Activated CD4-positive, alpha-beta T cell treated with anti-CD3 and anti-CD28 coated beads, Interleukin-2, amount 10 ng/mL, durations not matched to agents 24 days and 14 days (primary cell): ENCODE data around the gene CELSR2. TPM values are rescaled to one million over a fixed set of nuclear protein-coding genes. Genes with fewer than 3 reads are reported as not detected.

Source experiments
- DNase-seq: peaks from one replicate; pipeline ENCODE4 v3.0.0; 2022
- H3K27ac Mint-ChIP-seq: one replicate; pipeline ENCODE4 v1.8.0; 2022; ENCODE audit warnings: mild to moderate bottlenecking, mixed read lengths
- H3K27me3 Mint-ChIP-seq: one replicate; pipeline ENCODE4 v1.8.0; 2022; ENCODE audit warnings: mixed read lengths
- H3K36me3 Mint-ChIP-seq: one replicate; pipeline ENCODE4 v1.8.0; 2022; ENCODE audit warnings: low read depth, mild to moderate bottlenecking, mixed read lengths
- H3K4me1 Mint-ChIP-seq: one replicate; pipeline ENCODE4 v1.8.0; 2021; ENCODE audit warnings: mixed read lengths
- H3K4me3 Mint-ChIP-seq: one replicate; pipeline ENCODE4 v1.8.0; 2022; ENCODE audit warnings: mild to moderate bottlenecking, moderate library complexity, mixed read lengths
- H3K9me3 Mint-ChIP-seq: one replicate; pipeline ENCODE4 v1.8.0; 2021; ENCODE audit warnings: mixed read lengths
- intact Hi-C: fragments of 100-400 bp; cut with micrococcal nuclease; formaldehyde crosslinking; loops from one replicate; pipeline ENCODE4 v1.15.1; 2023
- total RNA-seq: library from RNA; stranded (reverse); gene quantifications from 2 replicates; pipeline ENCODE4 v1.2.3, GENCODE V29; 2022

Gene CELSR2
- total RNA-seq, 1 donor from 2014 or later = 4.1 TPM

DNA sequence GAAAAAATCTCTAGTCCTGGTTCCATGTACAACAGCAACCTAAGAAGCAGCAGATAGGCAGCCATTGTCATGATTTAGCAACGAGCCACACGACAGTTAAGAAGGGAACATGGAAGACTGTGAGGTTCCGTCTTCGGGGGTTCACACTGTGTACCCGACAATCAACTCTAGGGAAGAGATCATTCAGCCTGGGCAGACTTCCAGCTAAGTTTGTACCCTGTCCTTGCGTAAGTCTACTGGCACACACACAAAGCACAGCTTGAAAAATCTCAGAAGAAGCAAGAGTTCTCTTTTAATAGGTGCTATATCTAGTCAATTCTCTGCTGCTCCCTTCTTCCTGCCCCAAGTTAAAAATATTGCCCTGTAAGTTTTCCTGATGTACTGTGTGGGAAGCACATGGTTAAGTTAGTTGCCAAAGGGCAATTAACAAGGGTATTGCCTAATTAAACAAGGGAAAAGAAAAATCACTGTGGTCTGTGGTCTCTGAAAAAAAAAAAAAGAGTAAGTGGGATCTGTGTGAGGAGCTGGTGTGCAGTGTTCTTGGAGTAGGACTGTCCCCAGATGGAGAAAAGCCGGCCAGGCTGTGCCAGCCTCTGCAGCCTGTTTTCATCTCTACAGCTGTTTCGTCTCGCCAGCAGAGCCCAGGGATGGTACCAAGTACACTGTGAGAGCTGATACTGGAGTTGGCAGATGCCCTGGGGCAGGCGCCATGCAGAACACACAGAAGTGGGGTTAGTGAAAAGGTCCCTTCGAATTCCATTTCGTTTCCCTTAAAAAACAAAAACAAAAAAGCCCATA, 63.8 kb downstream of the CELSR2 start:
- no peaks in the 10 kb centered on the region for H3K4me1 Mint-ChIP-seq
- no peaks in the 10 kb centered on the region for H3K9me3 Mint-ChIP-seq
- DNase-seq = no peak
- no peak overlapping the region for H3K27ac Mint-ChIP-seq
- no peak overlapping the region for H3K4me3 Mint-ChIP-seq
- intact Hi-C loops = no loop called here
- H3K36me3 Mint-ChIP-seq = no peaks in the 10 kb centered on the region
- peaks cover 17% of the 10 kb centered on the region for H3K27me3 Mint-ChIP-seq

DNA sequence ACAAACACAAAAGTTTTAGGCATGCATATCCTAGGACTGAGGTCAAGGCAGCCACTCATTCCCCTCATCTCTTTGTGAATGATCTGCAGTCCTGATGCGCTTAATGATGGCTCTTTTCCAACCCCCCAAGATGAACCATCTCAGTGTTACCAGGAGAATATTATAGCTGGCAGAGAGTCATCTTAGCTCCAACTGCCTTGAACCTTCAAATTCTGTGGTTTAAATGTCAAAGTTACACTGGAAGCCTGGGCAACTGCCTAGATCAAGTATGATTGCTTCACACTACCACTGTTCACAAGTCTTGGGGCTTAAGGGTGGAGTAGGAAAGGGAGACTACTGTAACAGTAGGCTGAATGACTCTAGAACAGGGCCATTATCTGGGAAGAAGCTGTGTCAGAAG, 65.5 kb downstream of the CELSR2 start:
- H3K27me3 Mint-ChIP-seq = peaks cover 10% of the 10 kb centered on the region
- intact Hi-C loops = no loop called here
- H3K4me1 Mint-ChIP-seq = no peaks in the 10 kb centered on the region

DNA sequence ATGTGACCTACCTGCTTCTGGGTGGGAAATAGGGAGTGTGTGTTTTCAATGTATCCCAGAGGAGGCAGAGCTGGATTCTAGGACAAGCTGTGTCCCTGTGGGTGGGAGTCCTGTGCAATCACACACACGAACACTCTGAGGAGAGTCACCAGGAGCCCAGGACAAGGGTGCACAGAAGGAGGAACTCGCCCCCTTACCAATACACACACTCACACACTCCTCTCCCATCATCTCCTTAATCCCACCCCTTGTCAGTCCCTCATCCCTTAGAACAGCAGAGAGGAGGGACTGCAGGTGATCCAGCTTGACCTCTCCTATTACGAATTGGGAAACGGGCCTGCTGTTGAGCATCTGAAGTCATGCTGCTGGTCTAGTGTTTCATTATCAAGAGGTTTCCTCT, 65.9 kb downstream of the CELSR2 start:
- no peak for DNase-seq
- Mint-ChIP-seq H3K36me3 (no peaks in the 10 kb centered on the region), H3K4me1 (no peaks in the 10 kb centered on the region), H3K27me3 (peaks cover 7% of the 10 kb centered on the region), H3K4me3 (no peak overlapping the region), H3K27ac (no peak overlapping the region), H3K9me3 (no peaks in the 10 kb centered on the region)
- intact Hi-C loops = no loop called here

More for the DNA sequence above, 65.5 kb downstream of the CELSR2 start:
- DNase-seq = no peak
- Mint-ChIP-seq H3K27ac (no peak overlapping the region), H3K9me3 (no peaks in the 10 kb centered on the region), H3K4me3 (no peak overlapping the region), H3K36me3 (no peaks in the 10 kb centered on the region)

DNA sequence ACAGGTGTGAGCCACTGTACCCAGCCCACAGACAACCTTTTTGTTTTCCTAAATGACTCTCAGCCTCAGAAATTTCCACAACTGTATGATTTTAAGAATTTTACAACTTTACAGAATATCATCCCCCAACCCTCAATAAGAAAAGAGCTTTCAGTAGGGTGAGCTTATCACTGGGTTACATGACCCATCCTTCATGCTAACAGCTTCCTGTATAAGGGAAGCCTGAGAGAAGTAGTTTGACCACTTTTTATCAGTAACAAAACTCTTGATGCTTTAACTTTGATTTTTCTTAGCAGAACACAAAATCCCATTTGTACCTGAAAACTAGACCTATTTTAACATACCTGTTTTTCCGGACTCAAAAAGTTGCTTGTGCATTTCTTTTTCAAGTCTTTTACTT, 67.2 kb downstream of the CELSR2 start:
- Mint-ChIP-seq H3K4me3 (no peak overlapping the region), H3K9me3 (no peaks in the 10 kb centered on the region), H3K27ac (no peak overlapping the region), H3K36me3 (no peaks in the 10 kb centered on the region), H3K27me3 (peaks cover 7% of the 10 kb centered on the region), H3K4me1 (no peaks in the 10 kb centered on the region)
- intact Hi-C loops = no loop called here
- DNase-seq = no peak

DNA sequence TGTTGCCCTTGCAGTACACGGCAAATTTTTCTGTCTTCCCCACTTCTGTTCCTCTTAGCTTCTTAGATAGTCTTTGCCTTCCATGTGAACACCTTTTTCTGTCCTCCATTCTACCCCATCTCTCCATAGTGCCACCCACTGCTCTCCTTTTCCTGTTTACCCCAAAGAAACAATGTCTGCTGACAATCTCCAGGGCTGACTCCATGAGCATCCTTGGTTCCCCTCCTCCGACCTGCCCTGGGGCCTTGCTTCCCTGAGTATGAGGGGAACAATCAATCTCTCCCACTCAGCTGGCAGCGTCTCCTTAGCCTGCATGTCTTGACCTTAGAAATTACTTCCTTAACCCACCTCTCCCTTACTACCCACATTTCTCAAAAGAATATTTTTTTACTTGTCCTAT, 69.8 kb downstream of the CELSR2 start:
- intact Hi-C loops = no loop called here
- no peaks in the 10 kb centered on the region for H3K9me3 Mint-ChIP-seq
- H3K27ac Mint-ChIP-seq = no peak overlapping the region
- no peak for DNase-seq
- H3K4me1 Mint-ChIP-seq = no peaks in the 10 kb centered on the region
- no peaks in the 10 kb centered on the region for H3K27me3 Mint-ChIP-seq
- H3K36me3 Mint-ChIP-seq = no peaks in the 10 kb centered on the region
- no peak overlapping the region for H3K4me3 Mint-ChIP-seq

DNA sequence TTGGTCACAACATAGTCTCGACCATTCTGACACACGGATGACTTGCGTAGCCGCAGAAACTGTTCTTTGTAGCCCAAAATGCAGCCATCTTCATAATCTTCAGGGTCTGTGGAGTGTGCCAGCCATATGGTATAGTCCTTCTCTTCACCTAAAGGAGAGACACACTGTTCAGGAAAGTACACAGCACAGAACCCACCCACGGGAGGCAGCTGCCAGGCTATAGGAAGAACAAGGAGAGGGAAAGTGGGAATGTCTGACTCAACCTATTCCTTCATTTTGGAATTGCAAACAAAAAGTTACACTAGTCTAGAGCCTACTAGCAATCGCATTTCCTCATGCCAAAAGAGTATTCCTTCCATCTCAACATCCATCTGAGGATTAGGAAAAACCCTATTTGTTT, 73.6 kb downstream of the CELSR2 start:
- H3K4me3 Mint-ChIP-seq = no peak overlapping the region
- no peaks in the 10 kb centered on the region for H3K36me3 Mint-ChIP-seq
- intact Hi-C loops = no loop called here
- no peak overlapping the region for H3K27ac Mint-ChIP-seq
- H3K9me3 Mint-ChIP-seq = no peaks in the 10 kb centered on the region
- H3K4me1 Mint-ChIP-seq = no peaks in the 10 kb centered on the region
- H3K27me3 Mint-ChIP-seq = peaks cover 4% of the 10 kb centered on the region
- no peak for DNase-seq

Other genes with a start within 250 kb of the CELSR2 start
- gene WDR47, start 207.4 kb upstream of the CELSR2 start, total RNA-seq = 11.8 and 14.0 TPM in 2 replicates
- 24.9 and 31.7 TPM in 2 replicates for gene TAF13, start 173.5 kb upstream of the CELSR2 start, total RNA-seq
- 26.7 and 29.2 TPM in 2 replicates for gene TMEM167B, start 158.8 kb upstream of the CELSR2 start, total RNA-seq
- gene ELAPOR1, start 135.4 kb upstream of the CELSR2 start, total RNA-seq = 30.3 and 32.0 TPM in 2 replicates
- 141 and 150 TPM in 2 replicates for gene SARS1, start 35.6 kb upstream of the CELSR2 start, total RNA-seq
- 4.5 and 5.0 TPM in 2 replicates for gene PSRC1, start 33.6 kb downstream of the CELSR2 start, total RNA-seq
- not detected in 2 replicates for gene MYBPHL, start 57.5 kb downstream of the CELSR2 start, total RNA-seq
- 1.2 and 1.4 TPM in 2 replicates for gene SORT1, start 148.4 kb downstream of the CELSR2 start, total RNA-seq
- gene PSMA5, start 176.9 kb downstream of the CELSR2 start, total RNA-seq = 262 and 270 TPM in 2 replicates
- gene SYPL2, start 217.0 kb downstream of the CELSR2 start, total RNA-seq = 0.07 TPM in 1 of 2 replicates, not detected in the other
- 15.1 and 15.6 TPM in 2 replicates for gene ATXN7L2, start 234.4 kb downstream of the CELSR2 start, total RNA-seq
- 11.3 and 13.1 TPM in 2 replicates for gene CYB561D1, start 244.6 kb downstream of the CELSR2 start, total RNA-seq